Fibroblast of lung (primary cell): Measurements from ENCODE around the gene ZNF532.

ENCODE experiments used
- CTCF ChIP-seq, 2 donors: IDR thresholded peaks in 1 of 2; conservative IDR thresholded peaks in 1 of 2; 1 replicate in 1 of 2; 2 replicates in 1 of 2; pipeline ENCODE4 v1.5.1; 2011 to 2012; ENCODE audit warnings: low read length in 2 of 2, control low read depth in 1 of 2, inconsistent platforms in 1 of 2, low read depth in 1 of 2, mild to moderate bottlenecking in 1 of 2
- EZH2 ChIP-seq: IDR thresholded peaks from 2 replicates; pipeline ENCODE4 v1.5.1; 2012; ENCODE audit warnings: low read length, control low read depth, mild to moderate bottlenecking; ENCODE audit errors: missing control alignments

DNA sequence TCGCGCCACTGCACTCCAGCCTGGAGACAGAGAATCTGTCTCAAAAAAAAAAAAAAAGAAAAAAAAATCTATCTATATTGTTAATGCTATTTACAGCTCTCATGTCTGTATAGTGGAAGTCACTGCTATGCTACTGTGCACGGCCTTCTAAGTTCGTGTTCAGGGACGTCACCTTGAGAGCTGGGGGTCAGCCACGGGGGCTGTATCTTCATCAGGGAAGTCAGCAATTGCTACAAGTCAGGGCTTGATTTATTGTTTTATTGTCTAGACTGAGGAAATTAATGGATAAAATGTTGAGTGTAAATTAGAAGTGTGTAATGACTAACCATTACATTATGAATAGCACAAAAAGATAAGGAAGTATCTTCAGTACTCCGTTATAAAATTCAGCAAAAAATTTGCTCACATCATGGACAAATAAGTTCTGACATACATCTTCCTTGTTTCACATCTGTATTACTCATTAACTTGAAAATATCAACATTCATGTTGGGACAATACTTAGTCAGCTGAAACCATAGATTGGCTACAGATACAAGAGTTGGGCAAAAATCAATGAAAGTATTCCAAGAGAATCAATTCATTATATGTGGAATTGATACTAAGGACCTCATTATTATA is 138.4 kb downstream of the ZNF532 start:
- TF ChIP-seq CTCF (conservative IDR thresholded peaks at IDR 0.05 in 1 of 2, IDR thresholded peaks at IDR 0.05 in 1 of 2; ENCODE audit: low read depth in 1 of 2, low read length in 2 of 2) (no peak), EZH2 (no peak)
